GM19328 (cell line): ENCODE measurements around the gene ADGRL3.
"Not testable (repeated sequence)": the region's sequence is repeated elsewhere in the genome, so short reads cannot be mapped to it uniquely, and the experiment has no call there.

Experiments used
- ATAC-seq: cut with Tn5 transposase; IDR thresholded peaks from one replicate; pipeline ENCODE4 v1.9.1; 2021; ENCODE audit warnings: mild to moderate bottlenecking, moderate library complexity; ENCODE audit not compliant: unreplicated experiment

ADGRL3 gene

DNA sequence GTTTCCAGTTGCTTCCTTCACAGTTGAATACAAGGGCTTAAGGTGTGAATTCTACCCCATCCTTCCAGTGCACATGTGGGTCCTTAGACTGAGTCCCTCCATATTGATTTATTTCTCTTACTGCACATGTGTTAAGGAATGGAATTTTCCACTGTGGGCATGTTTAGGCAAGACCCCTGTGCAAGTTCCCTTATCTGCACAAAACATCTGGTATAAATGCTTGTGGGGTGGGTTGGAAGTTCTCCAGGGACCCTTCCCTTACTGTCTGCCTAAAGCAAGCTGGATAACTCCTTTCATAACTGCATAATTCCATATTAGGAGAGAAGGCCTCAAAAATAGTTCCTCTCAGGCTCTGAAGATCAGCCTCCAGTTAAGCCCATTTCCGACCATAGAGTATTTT is 570.9 kb downstream of the ADGRL3 start:
- no peak for ATAC-seq

DNA sequence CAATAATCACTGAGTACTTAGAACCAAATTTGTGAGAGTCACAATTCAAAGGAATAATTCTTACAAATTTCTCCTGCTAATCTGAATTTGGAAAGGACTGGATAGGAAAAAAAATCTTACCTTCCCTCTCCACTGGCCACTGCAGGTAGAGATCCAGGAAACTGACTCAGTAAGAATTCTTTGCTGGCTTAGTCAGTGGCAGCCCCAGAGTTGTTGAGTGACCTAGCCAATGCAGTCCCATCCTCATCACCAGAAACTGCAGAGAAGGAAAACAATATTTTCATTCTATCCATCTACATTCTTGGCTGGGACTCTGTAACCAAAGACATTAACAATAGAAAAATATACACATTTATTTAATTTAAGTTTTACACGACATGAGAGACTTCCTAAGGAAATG is 572.0 kb downstream of the ADGRL3 start:
- no peak for ATAC-seq

GRCh38 chr4:61773655-61774245 is 573.6 kb downstream of the ADGRL3 start:
- no peak for ATAC-seq

GRCh38 chr4:61782133-61782532 is 582.0 kb downstream of the ADGRL3 start:
- no peak for ATAC-seq

DNA sequence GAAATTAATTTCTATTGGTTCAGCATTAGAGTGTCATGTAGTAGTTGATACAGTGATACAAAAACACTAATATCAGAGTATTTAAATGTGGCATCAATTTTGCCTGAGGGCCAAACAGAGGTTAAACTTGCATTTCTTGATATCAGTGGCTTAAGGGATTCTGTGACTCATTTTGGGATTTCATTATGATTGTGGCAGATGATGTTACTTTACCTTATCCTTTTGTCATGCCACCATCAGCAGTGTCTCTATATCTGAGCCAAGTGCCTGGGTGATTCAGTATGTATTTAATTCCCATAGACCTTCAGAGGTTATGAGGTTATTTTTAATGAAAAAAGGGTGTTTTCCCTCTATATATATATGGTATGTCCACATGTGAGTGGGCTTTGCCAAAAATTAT is 582.9 kb downstream of the ADGRL3 start:
- no peak for ATAC-seq

DNA sequence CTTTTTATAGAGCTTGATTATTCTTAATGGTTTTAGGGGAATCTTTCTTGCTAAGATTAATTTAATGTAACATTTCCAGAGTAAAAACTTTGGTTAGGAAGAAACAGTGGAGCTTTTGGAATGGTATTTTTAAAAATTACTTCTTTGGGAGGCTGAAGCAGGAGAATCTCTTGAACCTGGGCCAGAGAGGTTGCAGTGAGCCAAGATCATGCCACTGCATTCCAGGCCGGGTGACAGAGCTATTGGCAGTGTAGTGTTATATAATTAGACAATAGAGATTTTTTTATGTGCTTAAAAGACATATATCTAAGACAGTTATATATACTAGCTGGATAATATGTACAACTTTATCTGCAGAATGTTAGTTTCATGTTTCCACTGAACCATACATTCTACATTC is 585.6 kb downstream of the ADGRL3 start:
- no peak for ATAC-seq

GRCh38 chr4:61786211-61786610 is 586.1 kb downstream of the ADGRL3 start:
- ATAC-seq, result no peak

DNA sequence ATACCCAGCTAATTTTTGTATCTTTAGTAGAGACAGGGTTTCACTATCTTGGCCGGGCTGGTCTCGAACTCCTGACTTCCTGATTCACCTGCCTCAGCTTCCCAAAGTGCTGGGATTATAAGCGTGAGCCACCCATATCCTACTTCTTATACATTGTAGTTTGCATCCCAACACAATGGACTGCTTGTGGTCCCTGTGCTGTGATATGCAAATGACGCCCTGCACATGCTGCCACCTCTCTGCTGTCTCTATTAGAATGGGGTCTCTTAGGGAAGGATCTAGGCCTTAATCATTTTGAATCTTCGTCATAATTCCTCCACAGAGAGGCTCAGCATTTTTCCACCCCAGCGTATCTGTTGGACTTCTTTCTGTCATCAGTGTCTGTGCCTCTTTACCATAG is 595.9 kb downstream of the ADGRL3 start:
- ATAC-seq, result no peak

DNA sequence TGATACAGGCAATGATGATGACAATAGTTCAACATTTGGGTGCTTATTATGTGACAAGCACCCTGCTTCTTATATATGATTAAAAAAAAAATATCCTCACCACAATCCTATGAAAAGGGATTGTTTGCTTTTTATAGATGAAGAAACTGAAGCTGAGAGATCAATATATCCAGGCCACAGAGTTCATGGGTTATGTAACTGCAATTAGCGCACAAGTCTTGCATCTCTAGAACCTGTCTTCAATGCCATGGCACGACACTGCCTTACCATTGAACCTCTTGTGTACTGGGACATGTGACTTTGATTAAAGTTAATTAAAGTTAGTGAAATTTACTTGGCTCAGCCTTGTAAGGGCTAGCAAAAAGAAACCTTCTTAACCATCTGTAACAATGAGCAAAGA is 599.7 kb downstream of the ADGRL3 start:
- no peak for ATAC-seq

DNA sequence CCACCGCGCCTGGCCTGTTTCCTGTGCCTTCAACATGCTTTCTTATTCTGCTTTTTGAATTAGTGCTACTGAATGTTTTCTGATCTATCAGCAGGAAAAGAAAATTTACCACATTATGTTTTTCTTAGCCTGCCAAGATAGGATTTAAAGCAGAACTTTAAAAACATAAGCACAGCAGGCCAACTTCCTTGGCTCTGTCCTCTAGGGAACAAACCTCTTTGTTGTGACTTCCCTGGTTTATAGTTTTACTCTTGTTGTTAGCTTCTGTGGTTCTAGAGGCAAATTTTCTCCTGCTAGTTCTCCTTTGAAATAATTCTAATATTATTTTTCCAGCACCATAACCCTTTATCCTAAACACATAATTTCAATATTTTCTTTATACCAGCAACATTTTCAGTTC is 605.1 kb downstream of the ADGRL3 start:
- ATAC-seq, result no peak

- no peak for ATAC-seq
Observed at GRCh38 chr4:61805979-61806378, 605.9 kb downstream of the ADGRL3 start.

DNA sequence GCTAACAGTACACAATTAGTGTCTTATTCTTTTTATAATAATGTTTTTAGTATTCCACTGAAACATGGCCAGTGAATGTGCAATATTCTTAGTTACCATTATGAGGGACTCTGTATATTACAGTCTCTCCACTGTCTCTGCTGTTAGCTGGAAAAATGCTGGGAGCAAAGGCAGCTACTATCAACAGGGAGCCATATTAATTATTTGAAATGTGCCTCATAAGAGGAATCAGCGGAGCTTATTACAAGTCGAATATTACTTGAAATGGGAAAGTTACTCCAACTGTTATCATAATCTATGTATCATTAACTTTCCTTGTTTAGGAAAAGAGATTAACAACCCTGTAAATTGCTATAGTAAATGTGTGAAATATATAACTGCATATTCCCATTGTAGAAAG is 612.0 kb downstream of the ADGRL3 start:
- no peak for ATAC-seq

DNA sequence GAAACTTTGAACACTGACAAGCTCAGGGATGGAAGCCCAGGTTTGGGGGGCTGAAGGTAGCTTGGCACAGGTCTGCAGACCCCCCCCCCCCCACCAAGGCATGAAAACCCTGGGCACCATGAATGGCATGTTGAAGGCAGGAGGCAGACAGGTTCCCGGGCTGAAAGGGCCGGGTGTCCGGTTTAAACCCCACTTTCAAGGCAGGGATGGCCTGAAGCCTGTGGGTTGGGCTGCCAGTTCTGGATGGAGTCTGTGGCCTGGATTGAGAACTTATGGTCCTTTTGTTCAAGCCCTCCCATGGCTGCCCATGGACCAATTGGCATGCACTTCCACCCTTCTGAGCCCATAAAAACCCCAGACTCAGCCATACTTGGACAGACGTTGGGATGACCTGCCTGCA is 616.9 kb downstream of the ADGRL3 start:
- no peak for ATAC-seq

GRCh38 chr4:61820136-61820535 is 620.0 kb downstream of the ADGRL3 start:
- no peak for ATAC-seq

- ATAC-seq, result no peak
Observed at GRCh38 chr4:61824454-61824853, 624.3 kb downstream of the ADGRL3 start.

GRCh38 chr4:61827907-61828391 is 627.8 kb downstream of the ADGRL3 start:
- no peak for ATAC-seq

DNA sequence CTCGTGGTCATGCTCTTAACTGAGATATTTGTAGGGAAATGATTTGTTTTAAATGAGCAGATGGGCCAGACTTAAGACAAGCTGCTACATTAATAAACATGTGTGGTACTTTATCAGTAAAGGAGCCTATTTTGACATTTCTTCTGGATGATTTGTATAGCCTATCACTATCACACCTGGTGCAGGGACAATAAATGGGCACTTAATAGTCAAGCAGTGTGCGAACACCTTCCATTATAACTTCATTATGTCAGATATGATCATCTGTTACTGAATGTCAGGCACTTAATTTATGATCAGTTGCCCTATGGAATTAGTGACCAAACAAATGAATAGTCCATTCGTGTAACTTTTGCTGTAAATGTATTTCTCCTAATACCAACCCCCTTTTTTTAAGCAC is 628.8 kb downstream of the ADGRL3 start:
- ATAC-seq, result no peak

GRCh38 chr4:61831987-61832386 is 631.9 kb downstream of the ADGRL3 start:
- no peak for ATAC-seq

- no peak for ATAC-seq
Observed at GRCh38 chr4:61837395-61837794, 637.3 kb downstream of the ADGRL3 start.

DNA sequence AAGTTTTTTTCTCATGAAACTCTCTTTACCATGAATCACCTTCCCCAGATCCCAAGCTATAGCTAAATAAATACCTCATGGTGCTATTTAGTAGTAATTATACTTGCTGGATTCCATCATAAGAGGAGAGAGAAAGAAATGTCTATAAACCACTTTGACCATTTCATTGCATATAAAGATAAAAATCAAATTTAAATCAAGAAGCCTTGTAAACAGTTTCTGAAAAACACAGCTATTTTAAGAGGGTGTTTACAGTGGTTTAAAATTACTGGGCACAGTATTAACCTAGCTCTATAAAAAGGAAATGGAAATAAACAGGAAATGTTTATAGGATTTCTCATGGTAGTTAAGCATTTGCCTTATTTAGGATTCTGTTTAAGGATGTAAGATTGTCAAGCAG is 637.9 kb downstream of the ADGRL3 start:
- ATAC-seq, result no peak

DNA sequence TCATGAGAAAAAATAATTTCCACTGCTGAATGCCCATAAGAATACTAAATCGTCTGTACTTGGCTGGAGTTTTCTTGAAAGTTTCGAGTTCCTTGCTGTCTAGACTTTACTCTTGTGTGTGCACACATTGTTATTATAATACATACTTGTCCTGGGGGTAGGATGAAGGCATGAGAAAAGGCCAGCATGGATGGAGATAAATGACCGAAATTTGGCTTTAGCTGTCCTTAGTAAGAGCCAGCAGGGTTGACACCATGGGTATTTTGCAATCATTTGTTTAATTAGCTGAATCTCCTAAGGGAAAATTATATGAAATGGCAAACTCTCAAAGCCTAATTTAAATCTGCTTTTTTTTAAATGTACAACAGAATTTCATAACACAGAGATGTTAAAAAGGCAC is 641.6 kb downstream of the ADGRL3 start:
- ATAC-seq, result no peak

- no peak for ATAC-seq
Observed at GRCh38 chr4:61851126-61851525, 651.0 kb downstream of the ADGRL3 start.

- not testable (repeated sequence) for ATAC-seq
Observed at GRCh38 chr4:61852105-61852504, 652.0 kb downstream of the ADGRL3 start.
